SK-N-SH treated with all-trans-retinoic acid at 6 μM for 48 hours (cell line): ENCODE measurements around the gene DENND1B.

ENCODE experiments used
- RARB ChIP-seq: fragments of 250-450 bp; sonication (Bioruptor Pico); IDR thresholded peaks from 2 replicates; pipeline ENCODE4 v1.8.0; 2021; ENCODE audit warnings: mild to moderate bottlenecking, moderate library complexity
- TF ChIP-seq, protein P1 (sequence below): fragments of 250-450 bp; sonication (Bioruptor Pico); IDR thresholded peaks from 2 replicates; pipeline ENCODE4 v1.8.0; 2021; ENCODE audit warnings: low read depth, mild to moderate bottlenecking, moderate library complexity, borderline replicate concordance

GRCh38 chr1:197660389-197660788 is 114.9 kb downstream of the DENND1B start:
- TF ChIP-seq, protein P1, sequence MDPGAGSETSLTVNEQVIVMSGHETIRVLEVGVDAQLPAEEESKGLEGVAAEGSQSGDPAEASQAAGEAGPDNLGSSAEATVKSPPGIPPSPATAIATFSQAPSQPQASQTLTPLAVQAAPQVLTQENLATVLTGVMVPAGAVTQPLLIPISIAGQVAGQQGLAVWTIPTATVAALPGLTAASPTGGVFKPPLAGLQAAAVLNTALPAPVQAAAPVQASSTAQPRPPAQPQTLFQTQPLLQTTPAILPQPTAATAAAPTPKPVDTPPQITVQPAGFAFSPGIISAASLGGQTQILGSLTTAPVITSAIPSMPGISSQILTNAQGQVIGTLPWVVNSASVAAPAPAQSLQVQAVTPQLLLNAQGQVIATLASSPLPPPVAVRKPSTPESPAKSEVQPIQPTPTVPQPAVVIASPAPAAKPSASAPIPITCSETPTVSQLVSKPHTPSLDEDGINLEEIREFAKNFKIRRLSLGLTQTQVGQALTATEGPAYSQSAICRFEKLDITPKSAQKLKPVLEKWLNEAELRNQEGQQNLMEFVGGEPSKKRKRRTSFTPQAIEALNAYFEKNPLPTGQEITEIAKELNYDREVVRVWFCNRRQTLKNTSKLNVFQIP (CRISPR knock-in tag) = no peak
- TF ChIP-seq RARB (CRISPR knock-in tag) = no peak
